HG02938 (cell line): ENCODE results near the gene GNA12.

ENCODE experiments used
- ATAC-seq: cut with Tn5 transposase; IDR thresholded peaks from one replicate; pipeline ENCODE4 v1.9.1; 2021; ENCODE audit warnings: mild to moderate bottlenecking, moderate library complexity; ENCODE audit not compliant: unreplicated experiment

Gene GNA12

DNA sequence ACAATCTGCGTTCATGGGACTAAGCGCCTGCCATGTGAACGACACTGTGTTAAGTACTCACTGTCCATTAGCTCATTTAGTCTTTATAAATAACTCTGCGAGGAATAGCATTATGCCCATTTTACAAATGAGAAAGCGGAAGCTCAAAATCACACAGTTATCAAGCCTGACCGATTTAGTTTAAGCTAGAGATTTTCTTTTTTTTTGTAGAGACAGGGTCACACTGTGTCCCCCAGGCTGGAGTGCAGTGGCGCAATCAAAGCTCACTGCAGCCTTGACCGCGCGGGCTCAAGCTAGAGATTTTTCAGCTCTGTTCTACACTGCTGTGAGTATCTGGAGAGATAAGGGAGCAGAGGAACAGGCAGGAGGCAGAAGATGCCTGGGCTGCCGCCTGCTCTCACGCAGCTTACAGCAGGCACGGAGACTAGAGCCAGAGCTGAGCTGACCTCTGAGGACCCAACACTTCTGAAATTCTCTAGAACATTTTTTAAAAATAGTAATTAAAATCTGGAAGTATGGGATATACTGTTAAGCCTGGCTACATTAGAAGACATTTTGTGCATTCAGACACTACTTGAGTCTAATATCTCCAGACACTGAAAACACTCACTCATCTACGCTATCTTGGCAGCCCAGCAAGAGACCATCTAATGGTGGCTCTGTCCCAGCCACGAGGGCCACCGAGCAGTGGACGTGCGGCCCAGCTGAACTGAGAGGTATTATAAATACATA is 38.7 kb downstream of the GNA12 start:
- ATAC-seq: no peak

DNA sequence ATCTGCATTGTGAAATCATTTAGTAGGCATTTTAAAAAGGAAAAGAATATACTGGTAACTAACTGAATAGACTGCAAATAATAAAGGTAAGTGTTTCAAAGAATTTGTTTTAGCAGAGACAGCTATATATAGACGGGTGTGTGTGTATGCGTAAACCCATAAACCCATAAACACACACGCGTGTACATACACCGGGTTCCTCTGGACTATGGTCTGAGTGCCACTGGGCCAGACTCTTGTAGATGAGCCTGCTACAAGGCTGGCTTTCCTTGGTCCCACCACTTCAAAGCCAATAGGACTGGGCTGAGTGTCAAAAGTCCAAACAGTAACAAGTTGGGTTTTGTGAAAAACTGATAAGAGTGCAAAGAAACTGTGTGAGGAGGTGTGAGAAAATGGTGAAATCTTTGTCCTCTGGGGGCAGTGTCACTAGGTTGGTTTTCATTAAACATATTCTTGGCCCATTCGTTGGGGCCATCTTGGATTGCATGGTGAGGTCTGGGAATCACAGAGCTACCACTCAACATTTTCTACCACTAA is 39.8 kb downstream of the GNA12 start:
- no peak for ATAC-seq

DNA sequence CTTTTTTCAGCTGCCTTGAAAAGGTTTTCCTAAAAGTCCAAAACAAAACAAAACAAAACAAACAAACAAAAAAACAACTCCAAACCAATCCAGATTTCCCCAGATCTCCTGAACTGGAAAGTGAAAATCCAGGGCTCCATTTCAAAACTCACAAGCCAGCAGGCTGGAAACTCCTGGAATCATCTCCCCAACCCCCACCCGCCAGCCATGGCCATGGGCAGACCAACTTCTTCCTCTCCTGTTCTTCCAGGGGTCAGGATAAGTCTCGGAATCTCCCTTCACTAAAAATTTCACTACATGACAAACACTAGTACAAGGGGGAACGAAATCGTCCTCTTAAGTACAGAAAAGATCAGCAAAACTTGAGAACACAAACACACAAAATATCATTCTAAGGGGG is 40.4 kb downstream of the GNA12 start:
- no peak for ATAC-seq

DNA sequence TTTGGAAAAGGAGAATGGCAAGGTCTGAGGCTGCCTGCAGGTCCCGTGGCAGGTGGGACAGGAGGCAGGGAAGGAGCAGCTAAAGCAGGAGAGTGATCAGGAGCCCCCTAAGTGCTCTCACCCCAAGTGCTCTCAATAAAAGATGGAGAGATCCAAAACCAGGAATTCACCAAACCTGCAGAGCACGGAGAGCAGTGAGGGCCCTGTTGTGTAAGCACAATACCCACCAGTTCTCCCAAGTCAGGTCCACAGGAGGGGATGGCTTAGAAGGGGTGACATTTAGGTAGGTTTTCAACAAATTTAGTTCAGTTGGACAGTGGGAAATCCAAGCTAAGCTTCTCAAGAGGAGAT is 40.8 kb downstream of the GNA12 start:
- ATAC-seq: no peak

DNA sequence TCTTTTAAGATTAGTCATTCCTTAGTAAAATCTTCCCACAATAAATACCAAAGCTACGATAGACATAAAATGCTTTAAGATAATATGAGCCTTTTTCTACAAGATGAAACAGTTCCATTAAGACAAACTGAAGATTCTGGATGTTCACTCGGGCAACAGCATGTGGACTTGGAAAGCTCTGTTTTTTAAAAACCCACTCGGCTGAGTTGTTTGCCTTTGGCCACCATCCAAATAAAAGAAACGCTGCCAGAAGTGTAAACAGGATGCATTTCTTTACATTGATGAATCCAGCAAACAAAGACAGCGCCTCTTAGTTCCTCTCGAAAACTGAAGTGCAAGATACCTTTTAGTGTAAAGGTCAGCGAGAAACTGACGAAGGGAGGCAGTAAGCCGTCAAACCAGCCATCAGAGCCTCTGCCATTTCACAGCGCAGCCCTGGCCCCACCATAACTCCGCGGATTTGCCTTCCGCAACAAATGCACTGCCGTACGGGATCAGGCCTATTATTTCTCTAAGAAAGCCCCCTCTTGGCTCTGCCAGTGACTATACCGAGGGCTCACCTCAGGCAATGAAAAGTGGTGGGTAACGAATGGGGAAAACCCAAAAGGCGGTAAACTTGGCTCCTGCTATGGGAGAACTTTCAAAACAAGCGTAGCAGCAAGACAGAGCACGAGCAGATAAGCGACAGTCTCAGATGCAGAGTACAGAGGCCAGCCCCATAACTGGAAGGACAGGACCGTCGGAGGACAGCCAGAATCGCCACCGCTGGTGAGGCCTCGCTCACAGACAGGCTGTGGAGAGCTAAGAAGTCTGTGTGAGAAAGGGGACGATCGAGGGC is 41.4 kb downstream of the GNA12 start:
- no peak for ATAC-seq

DNA sequence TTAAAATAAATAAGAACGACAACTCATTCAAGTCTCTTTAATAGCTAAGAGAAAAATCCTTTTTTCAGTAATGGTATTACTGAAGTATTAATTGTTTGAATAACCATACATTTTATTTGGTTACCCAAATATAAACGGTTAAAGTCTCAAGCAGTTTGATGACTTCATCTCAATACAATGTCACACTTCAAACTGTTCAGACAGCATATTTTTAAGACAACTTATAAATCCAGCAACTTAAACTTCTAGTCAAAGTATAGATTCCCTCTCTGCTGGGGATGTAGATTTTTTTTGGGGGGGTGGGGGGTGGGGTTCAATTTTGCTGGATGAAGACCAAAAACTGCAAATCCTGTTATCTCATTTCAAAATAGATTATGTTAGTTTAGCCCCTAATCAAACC is 42.0 kb downstream of the GNA12 start:
- no peak for ATAC-seq

DNA sequence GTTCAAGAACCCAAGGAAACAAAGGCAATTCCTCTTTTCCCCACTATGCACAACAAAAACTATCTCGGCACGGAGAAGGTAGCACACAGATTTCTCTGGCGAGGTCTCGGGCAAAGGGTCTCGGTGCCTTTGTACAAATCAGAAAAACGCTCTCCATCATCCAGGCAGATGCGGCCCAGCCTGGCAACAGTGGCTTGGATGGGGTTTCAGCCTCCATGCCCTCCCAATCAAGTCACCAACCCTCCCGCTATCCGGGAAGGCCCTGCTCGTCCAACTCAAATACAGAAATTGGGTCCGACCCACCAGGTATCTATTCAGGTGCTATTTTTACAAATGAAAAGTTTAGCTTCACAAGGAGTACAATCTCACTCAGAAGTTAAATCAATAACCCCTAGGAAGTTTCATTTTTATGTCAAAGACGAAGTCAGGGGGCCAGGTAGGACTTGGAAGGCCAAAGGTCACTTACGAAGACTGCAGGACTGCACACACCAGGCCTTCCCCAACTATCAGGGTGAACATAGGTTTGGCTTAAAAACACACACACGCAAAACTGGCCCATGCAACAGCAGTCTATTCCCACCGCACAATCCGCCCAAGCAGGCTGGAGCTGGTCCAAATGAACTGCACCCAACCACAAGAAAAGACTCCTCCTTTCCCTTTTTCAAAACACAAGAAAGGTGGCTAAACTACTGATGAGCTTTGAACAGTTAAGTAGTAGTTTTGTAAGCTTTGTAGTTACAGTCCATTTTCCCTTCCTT is 43.0 kb downstream of the GNA12 start:
- ATAC-seq: no peak

DNA sequence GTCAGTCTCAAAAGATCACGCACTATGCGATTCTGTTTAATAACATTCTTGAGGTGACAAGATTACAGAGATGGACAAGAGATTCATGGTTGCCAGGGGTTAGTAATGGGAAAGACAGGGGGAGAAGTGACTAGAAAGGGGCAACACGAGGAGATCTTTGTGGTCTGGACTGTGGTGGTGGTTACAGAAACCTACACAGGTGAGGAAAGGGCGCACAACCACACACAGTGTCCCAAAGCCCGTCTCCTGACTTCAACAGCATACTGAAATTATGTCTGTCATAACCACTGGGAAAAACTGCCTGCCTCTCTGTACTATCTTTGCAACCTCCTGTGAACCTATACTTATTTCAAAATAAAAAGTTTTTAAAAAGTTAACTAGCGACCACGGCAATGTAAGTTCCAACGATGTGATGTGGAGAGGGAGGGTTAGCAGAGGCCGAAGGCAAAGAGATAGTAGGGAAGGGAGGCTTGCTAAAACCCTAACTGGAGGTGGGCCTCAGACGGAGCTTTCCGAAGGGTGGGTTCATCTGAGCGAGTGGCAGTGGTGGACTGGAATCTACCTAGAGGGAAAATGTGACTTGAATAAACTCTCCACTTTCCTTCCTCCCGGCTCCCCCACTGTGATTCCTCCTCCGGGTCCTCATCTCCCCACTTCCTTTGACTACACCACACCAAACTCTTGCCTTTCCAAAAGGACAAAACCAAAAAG is 43.7 kb downstream of the GNA12 start:
- no peak for ATAC-seq

DNA sequence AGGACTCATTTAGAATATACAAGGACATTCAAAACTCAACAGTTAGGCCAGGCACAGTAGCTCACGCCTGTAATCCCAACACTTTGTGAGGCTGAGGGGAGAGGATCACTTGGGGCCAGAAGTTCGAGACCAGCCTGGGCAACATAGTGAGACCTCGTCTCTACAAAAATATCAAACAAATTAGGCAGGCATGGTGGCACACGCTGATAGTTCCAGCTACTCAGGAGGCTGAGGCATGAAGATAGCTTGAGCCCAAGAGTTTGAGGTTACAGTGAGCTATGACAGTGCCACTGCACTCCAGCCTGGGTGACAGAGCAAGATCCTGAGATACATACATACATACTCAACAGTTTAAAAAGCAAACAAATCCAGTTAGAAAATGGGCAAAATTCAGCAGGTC is 44.9 kb downstream of the GNA12 start:
- ATAC-seq: no peak

DNA sequence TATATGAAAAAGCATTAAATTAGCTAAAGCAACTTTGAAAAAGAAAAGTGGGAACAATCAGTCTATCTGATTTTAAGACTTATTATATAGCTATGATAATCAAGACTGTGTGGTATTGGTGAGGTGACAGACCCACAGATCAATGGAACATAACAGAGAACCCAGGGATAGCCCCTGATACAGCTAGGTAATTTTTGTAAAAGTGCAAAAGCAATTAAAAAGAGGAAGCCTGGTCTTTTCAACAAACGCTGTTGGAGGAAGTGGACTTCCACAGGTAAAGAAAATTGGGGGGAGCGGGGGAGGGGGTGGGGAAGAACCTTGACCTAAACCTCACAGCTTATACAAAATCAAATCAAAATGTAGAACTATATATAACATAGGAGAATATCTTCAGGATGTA is 45.4 kb downstream of the GNA12 start:
- ATAC-seq: no peak

DNA sequence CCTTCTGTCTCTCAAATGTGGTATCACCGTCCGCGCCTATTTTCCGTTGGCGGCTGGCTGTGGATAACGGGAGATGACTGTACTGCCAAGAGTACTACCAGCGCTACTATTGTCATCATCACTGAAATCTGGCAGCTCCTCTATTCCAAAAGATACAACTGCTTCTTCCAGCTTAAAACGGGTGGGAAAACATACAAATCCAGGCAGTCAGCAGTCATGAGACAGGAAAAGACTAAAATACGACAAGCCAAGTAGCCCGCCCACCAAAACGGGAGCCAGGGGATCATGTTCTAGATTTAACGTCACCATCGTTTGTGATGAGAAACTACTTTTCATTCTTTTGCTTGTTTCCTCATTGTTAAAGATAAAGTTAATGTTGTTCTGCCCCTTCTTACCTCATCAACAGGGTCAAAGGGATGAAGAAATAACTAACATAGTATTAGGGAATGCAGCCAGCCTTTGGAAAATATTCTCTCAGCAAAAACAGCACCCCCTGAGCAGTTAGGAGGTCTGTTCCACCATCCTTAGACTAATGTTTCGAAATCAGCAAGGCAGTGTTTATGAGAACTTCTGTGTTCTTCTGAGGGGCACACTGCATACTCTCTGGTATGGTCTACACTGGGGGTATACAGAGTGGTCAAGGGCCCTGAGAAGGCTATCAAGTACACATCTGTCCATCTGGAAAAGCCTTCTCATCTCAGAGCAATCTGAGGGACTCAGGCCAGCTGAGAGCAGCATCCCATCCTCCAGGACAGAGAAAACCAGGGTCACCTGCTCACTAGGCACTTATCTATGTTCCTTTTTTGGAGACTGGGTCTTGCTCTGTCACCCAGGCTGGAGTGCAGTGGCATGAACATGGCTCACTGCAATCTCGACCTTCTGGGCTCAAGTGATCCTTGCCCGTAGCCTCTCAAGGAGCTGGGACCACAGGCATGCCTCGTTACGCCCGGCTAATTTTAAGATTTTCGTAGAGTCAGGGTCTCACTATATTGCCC is 47.5 kb downstream of the GNA12 start:
- ATAC-seq: no peak

DNA sequence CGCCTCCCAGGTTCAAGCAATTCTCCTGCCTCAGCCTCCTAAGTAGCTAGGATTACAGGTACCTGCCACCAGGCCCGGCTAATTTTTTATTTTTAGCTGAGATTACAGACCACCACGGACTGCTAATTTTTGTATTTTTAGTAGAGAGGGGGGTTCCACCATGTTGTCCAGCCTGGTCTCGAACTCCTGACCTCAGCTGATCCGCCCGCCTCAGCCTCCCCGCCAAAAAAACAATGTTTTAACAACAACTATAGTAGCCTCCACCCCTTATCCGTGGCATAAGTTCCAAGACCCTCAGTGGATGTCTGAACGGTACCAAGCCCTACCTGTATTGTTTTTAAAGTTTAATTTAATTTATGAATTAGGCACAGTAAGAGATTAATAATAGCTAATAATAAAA is 48.2 kb downstream of the GNA12 start:
- ATAC-seq: no peak

DNA sequence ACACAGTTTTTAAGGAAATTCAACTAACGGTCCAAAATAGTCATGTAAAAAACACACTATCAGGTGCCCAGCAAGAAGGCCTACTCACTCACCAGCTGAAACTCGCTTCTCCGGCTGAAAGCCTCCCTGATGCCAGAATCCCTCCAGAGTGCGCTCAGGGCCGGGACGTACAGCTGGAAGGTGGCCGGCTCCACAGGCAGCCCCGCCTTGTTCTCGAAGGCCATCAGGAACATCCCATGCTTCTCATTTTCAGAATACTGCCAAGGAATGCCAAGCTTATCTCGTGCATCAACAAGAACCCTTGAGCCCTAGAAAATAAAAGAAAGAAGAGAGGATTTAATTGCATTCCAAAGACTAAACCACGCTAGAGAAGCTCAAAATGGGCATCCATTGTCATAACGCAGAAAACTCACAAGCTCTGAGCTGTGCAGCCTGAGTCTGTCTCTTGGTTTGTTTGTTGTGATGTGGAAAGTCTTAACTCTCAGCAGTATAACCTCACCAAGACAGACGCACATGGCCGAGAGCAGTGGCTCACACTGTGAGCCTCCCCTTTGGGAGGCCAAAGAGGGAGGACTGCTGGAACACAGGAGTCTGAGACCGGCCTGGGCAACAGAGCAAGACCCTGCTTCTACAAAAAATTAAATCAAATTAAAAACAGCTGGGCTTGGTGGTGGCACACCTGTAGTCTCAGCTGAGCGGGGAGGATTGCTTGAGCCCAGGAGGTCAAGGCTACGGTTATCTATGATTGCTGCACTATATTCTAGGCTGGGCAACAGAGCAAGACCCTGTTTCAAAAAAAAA is 49.1 kb downstream of the GNA12 start:
- no peak for ATAC-seq

DNA sequence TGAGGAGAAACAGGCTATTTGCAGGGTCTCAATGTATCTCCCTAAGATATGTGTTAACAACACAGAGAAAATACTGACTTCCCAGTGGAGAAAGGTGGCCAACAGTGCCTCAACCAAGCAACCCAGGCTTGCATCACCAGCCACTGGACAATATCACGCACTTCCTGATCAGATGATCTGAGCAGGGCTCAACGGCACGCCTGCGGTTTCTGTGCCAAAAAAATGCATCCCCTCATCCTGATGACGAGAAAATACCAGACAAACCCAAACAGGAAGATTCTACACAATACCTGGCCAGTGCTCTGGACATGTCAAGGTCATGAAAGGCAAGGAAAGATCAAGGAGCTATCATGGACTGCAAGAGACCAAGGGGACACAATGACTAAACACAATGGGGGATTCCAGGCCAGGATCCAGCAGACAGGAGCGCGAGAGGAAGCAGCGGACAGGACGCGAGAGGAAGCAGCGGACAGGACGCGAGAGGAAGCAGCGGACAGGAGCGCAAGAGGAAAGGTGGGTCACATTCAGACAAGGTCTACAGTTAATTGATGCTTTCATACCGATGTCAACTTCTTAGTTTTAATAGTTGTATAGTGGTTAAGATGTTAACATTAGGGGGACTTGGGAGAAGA is 51.1 kb downstream of the GNA12 start:
- ATAC-seq: no peak

DNA sequence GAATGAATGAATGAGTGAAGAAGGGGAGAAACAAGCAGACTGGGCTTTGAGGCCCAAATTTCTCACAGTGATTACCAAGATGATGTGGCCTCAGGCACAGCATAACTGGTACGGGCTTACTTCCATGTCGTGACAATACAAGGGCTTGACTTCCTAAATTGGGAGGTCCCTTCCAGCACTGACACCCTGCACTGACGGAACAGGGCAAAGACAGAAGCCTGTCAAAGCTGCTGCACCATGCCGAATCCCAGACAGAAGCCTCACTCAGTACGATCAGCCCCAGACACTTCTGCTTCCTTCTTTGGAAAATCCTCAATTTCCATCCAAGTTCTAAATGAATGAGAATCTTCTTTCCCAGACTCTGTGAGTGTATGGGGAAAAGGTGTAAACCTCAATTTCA is 51.9 kb downstream of the GNA12 start:
- no peak for ATAC-seq

DNA sequence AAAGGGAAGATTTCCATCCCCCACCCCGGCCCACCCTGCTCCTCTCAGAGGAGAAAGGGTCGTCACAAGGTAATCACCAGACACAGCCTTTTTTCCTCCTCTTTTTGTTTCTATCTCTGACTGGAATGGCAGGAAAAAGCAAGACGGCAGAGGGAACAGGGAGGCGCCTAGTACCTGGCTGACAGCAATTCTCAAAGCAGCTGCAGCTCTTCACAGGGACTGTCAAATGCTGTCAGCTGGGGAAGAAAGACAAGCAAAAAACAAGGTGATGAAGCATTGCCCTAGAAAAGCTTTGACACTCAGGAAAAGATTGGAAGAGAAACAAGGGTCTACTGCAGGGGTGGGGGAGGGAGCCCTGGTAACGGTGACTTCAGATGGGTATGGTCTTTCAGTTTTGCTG is 52.7 kb downstream of the GNA12 start:
- ATAC-seq: no peak

DNA sequence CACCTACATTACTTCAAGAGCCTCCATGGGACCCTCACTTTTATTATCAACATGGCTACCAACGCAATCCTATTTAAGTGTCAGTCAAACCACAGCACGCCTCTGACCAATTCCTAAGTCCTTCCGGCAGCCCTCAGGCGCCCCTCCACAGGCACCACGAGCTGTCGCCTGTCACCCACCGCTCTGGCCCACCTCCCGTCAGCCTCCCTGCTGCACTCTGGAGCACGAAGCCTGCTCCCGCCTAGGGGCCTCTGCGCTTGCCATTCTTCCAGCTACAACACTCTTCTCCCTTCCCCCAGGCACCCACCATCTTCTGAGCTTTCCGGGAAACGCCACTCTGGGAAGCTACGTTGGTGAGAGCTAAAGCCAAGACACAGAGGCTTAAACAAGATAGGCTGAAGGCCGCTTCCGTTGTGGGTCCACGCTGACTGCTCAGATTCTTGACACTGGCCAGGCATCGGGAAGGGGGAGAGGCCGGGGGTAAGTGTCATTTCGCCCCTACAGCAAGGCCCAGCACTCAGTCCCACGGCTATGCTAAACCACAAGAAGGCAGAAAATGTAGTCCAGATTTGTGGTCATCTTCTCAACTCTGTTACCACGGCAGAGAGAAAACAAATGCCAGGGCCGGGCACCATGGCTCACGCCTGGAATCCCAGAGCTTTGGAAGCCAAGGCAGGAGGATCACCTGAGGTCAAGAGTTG is 56.7 kb downstream of the GNA12 start:
- ATAC-seq: no peak

DNA sequence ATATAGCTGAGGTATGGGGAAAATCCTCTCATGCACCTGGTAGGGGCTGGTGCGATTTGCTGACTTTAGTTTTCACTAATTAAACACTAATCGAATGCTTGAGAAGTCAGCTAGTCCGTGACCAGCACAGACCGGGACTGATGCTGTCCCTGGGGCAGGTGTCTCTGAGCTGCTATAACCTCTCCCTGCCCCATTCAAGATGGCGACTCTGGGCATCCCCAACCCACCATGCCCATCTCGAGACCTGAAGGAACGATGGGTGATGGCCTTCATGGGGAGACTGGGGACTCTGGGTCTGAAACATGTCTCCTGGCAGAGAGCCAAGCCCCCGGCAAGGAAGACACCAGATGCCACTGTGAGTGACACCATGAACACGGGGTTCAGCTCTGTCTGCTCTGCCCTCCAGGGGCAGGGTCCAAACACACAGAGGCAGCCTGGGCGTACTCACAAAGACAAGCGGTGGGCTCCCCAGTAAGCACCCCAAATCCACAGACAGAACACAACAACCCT is 57.4 kb downstream of the GNA12 start:
- ATAC-seq: no peak
